Tibial nerve (tissue), 4 donors: ENCODE data around the gene VSIG8. TPM values are rescaled to one million over a fixed set of nuclear protein-coding genes. Genes with fewer than 3 reads are reported as not detected.
"Not testable (repeated sequence)": the region's sequence is repeated elsewhere in the genome, so short reads cannot be mapped to it uniquely, and the experiment has no call there.

Source experiments
- DNase-seq, 2 donors: peaks; one replicate each; pipeline ENCODE4 v3.0.0-alpha.2; 2019; ENCODE audit warnings: low spot score in 2 of 2
- H3K27ac ChIP-seq, 4 donors: fragments of 200-600 bp; sonication (generic) in 3 of 4; one replicate each; pipeline ENCODE4 v1.5.1; 2017 to 2019; ENCODE audit warnings: mild to moderate bottlenecking in 1 of 4
- H3K27me3 ChIP-seq, 2 donors: fragments of 200-600 bp; sonication (generic) in 1 of 2; one replicate each; pipeline versions ENCODE4 v1.5.1 to v1.6.0; 2017 to 2019
- H3K36me3 ChIP-seq, 3 donors: fragments of 200-600 bp; sonication (generic); one replicate each; pipeline ENCODE4 v1.5.1; 2018 to 2019
- H3K4me1 ChIP-seq, 4 donors: fragments of 200-600 bp; sonication (generic) in 3 of 4; one replicate each; pipeline ENCODE4 v1.5.1; 2017 to 2019
- H3K4me3 ChIP-seq, 4 donors: fragments of 200-600 bp; sonication (generic) in 3 of 4; one replicate each; pipeline ENCODE4 v1.5.1; 2017 to 2019; ENCODE audit warnings: mild to moderate bottlenecking in 1 of 4, moderate library complexity in 1 of 4
- H3K9me3 ChIP-seq, 4 donors: fragments of 200-600 bp; sonication (generic) in 3 of 4; one replicate each; pipeline ENCODE4 v1.5.1; 2017 to 2019
- EP300 ChIP-seq, 2 donors: sonication (generic); formaldehyde crosslinking; IDR thresholded peaks; one replicate each; pipeline ENCODE4 v1.6.1; 2017; ENCODE audit warnings: antibody characterized with exemption in 2 of 2, mild to moderate bottlenecking in 1 of 2
- POLR2A ChIP-seq, 2 donors: fragments of 450-650 bp; IDR thresholded peaks; one replicate each; pipeline ENCODE4 v1.6.1; 2017; ENCODE audit warnings: antibody characterized with exemption in 2 of 2, mild to moderate bottlenecking in 2 of 2, moderate library complexity in 2 of 2
- WGBS, 2 donors: methylation state at CpG; one replicate each; pipeline ENCODE4 v1.1.5; 2018; 5-methylcytosine and 5-hydroxymethylcytosine counted together
- total RNA-seq, 4 donors: library from RNA; depleted of rRNA; stranded (reverse); fragments of >200 nt; gene quantifications; one replicate each; pipeline ENCODE4 v1.1.0, GENCODE V29; 2016
- TF ChIP-seq, protein P1 (sequence below), 5 experiments: fragments of 200-600 bp in 3 of 5; fragments of 450-650 bp in 2 of 5; sonication (generic) in 3 of 5; IDR thresholded peaks; one replicate each; pipeline ENCODE4 v1.5.1; 2016 to 2019; ENCODE audit warnings: antibody characterized with exemption in 5 of 5, mild to moderate bottlenecking in 3 of 5, moderate library complexity in 2 of 5

VSIG8 gene
- total RNA-seq, 4 donors from 2014 or later, result 0.20 TPM; not detected in 3

DNA sequence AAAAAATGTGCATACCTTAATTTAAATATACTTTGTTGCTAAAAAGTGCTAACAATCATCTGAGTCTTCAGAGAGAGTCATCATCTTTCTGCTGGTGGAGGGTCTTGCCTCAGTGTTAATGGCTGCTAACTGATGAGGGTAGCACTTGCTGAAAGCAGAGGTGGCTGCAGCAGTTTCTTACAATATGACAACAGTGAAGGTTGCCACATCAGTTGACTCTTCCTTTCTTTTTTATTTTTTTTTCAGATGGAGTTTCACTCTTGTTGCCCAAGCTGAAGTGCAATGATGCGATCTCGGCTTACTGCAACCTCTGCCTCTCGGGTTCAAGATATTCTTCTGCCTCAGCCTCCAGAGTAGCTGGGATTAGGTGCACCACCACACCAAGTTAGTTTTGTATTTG, 40.1 kb upstream of the VSIG8 start:
- peaks cover 0 to 10% (median 4%) of the 10 kb centered on the region in 4 donors for H3K4me1 ChIP-seq
- DNase-seq, result no peak
- H3K27ac ChIP-seq, result no peak overlapping the region
- H3K9me3 ChIP-seq, result peaks cover 0 to 8% (median 0%) of the 10 kb centered on the region in 4 donors
- H3K27me3 ChIP-seq, result no peaks in the 10 kb centered on the region
- TF ChIP-seq EP300 (IDR thresholded peaks at IDR 0.05) (no peak), POLR2A (IDR thresholded peaks at IDR 0.05) (no peak)
- TF ChIP-seq, protein P1, sequence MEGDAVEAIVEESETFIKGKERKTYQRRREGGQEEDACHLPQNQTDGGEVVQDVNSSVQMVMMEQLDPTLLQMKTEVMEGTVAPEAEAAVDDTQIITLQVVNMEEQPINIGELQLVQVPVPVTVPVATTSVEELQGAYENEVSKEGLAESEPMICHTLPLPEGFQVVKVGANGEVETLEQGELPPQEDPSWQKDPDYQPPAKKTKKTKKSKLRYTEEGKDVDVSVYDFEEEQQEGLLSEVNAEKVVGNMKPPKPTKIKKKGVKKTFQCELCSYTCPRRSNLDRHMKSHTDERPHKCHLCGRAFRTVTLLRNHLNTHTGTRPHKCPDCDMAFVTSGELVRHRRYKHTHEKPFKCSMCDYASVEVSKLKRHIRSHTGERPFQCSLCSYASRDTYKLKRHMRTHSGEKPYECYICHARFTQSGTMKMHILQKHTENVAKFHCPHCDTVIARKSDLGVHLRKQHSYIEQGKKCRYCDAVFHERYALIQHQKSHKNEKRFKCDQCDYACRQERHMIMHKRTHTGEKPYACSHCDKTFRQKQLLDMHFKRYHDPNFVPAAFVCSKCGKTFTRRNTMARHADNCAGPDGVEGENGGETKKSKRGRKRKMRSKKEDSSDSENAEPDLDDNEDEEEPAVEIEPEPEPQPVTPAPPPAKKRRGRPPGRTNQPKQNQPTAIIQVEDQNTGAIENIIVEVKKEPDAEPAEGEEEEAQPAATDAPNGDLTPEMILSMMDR (IDR thresholded peaks at IDR 0.05), result no peak
- no peak overlapping the region for H3K4me3 ChIP-seq
- 93 to 94% methylated on average over 3 of the region's 3 CpGs for WGBS, 2 donors
- no peaks in the 10 kb centered on the region for H3K36me3 ChIP-seq

DNA sequence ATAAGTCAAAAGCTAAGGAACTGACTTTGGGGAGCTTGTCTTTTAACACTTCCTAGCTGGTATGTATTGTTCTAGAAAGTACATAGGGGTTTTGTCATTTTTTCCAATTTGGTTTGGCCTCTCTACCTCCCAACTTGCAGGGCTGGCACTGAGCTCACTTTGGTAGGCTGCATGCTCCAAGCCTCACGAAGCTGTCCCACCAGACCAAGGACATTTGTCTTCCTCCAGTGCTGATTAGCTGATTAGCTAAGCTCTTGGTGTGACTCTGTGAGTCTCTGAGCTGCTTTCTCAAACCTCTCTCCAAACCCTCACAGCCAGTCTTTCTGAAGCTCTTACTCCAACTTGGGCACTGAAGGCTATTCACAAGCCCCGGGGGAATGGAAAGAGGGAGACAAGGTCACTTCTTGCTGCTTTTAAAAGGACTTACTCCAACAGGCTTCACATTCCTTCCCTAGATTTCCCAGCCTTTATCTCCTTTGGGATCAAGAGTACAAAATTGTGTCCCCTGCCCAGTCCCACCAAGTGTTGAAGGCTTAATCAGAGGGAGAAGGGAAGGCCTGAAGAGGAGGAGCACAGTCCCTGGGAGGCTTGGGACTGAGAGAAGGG, 38.4 kb upstream of the VSIG8 start:
- TF ChIP-seq, protein P1 (IDR thresholded peaks at IDR 0.05), result no peak
- no peak for TF ChIP-seq POLR2A (IDR thresholded peaks at IDR 0.05)
- no peak for TF ChIP-seq EP300 (IDR thresholded peaks at IDR 0.05)
- Histone ChIP-seq H3K9me3 (peaks cover 0 to 8% (median 0%) of the 10 kb centered on the region in 4 donors), H3K27ac (no peak overlapping the region), H3K27me3 (no peaks in the 10 kb centered on the region), H3K4me1 (peaks cover 0 to 19% (median 4%) of the 10 kb centered on the region in 4 donors), H3K4me3 (no peak overlapping the region), H3K36me3 (no peaks in the 10 kb centered on the region)
- 67 to 82% methylated on average over 2 of the region's 2 CpGs for WGBS, 2 donors
- no peak for DNase-seq

DNA sequence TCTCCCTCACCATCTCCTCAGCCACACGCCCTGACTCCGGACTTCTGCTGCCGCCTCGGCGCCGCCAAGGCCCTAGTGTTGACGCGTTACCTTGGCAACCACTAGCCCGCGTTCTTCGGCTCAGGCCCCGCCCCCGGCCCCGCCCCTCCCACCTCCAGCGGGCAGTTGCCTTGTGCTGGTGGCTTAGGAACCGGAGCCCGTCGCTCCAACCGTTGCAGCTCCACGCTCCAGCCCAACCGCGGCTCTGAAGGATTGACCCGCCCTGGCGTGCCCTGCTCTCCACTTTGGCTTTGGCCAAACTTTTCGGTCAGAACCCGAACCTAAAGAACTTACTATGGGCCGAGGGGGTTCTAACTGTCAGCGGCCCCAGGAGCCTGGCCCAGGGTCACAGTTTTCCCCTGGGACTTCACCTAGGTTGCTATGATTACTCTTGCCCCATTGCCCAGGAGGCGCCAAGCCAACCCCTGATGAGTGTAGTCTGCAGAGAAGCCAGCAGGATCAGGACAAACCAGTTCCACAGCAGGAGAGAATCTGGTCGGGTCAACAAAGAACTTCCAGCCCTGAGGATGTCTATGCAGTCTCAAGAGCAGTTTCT, 37.7 kb upstream of the VSIG8 start, which contains the start of gene CFAP45:
TSS of gene CFAP45 (minus strand) at position 80 of the 595 bp plus-strand sequence. CDS start at position 13, 67 bp downstream.
- Histone ChIP-seq H3K27ac (no peak within 1 kb of the TSS), H3K4me1 (peaks cover 0 to 22% (median 4%) of the 10 kb centered on the region in 4 donors), H3K9me3 (peaks cover 0 to 8% (median 0%) of the 10 kb centered on the region in 4 donors), H3K27me3 (no peaks in the 10 kb centered on the region), H3K4me3 (no peak within 1 kb of the TSS), H3K36me3 (no peaks in the 10 kb centered on the region)
- 13 to 15% methylated on average over 26 to 28 of the region's 30 CpGs for WGBS, 2 donors
- DNase-seq, result peak; percentile 59 to 60
- TF ChIP-seq POLR2A (IDR thresholded peaks at IDR 0.05) (no peak), EP300 (IDR thresholded peaks at IDR 0.05) (no peak)
- TF ChIP-seq, protein P1 (IDR thresholded peaks at IDR 0.05), result no peak

DNA sequence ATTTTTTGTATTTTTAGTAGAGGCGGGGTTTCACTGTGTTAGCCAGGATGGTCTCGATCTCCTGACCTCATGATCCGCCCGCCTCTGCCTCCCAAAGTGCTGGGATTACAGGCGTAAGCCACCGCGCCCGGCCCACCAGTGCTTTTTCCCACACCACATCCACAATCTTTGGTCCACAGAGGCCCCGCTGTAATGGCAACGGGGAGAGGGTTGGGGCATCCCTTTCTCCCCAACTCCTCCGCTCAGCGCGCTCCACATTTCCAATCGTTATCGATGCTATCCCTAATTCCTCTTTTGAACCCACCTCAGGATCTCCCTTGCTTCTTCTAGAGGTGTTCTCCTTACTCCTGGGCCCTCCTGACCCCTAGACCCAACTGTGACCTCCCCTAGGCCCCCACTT, 37.2 kb upstream of the VSIG8 start:
- peaks cover 0 to 22% (median 4%) of the 10 kb centered on the region in 4 donors for H3K4me1 ChIP-seq
- WGBS, 2 donors, result 82 to 92% methylated on average over 14 of the region's 15 CpGs
- H3K4me3 ChIP-seq, H3K27ac ChIP-seq, DNase-seq, H3K27me3 ChIP-seq, H3K36me3 ChIP-seq, H3K9me3 ChIP-seq: not testable (repeated sequence)

DNA sequence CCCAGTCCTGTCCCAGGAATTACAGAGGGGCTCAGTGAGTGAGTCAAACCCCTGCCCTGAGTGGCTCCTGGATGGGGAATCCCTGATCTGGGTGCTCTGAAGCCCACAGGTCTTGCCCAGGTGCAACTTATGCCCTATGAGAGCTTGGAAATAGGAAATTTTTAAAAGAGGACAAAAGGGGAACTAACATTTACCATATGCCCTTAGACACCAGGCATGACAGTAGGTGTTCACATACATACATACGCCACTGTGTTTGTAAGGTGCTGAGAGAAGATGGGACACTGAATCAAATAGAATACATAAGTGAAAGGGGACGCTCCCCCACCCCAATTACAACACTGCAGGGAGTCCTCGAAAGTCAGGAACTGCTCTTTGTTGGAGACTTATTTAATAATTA, 36.1 kb upstream of the VSIG8 start:
- Histone ChIP-seq H3K4me1 (peaks cover 0 to 22% (median 4%) of the 10 kb centered on the region in 4 donors), H3K27ac (no peak overlapping the region), H3K36me3 (no peaks in the 10 kb centered on the region), H3K27me3 (no peaks in the 10 kb centered on the region), H3K4me3 (no peak overlapping the region), H3K9me3 (no peaks in the 10 kb centered on the region)
- 88 to 90% methylated on average over 3 of the region's 3 CpGs for WGBS, 2 donors
- TF ChIP-seq, protein P1 (IDR thresholded peaks at IDR 0.05), result no peak
- no peak for TF ChIP-seq EP300 (IDR thresholded peaks at IDR 0.05)
- DNase-seq, result no peak
